MM.1S (cell line): ENCODE measurements around the gene HBQ1.
"Not testable (repeated sequence)": the region's sequence is repeated elsewhere in the genome, so short reads cannot be mapped to it uniquely, and the experiment has no call there.

Experiments
- DNase-seq: peaks from one replicate; pipeline ENCODE4 v3.0.0-alpha.2; 2015
- H2AFZ ChIP-seq: fragments of 300-600 bp; sonication (generic); 2 replicates; pipeline ENCODE4 v1.6.0; 2016; ENCODE audit warnings: antibody characterized with exemption, low read length
- H3F3A ChIP-seq: fragments of 300-600 bp; sonication (generic); 2 replicates; pipeline ENCODE4 v1.6.1; 2016; ENCODE audit warnings: mild to moderate bottlenecking, antibody characterized with exemption, low read length, moderate library complexity, mixed read lengths; ENCODE audit not compliant: insufficient read depth
- H3K27ac ChIP-seq: fragments of 300-600 bp; sonication (generic); 2 replicates; pipeline ENCODE4 v1.5.1; 2016; ENCODE audit warnings: mild to moderate bottlenecking, low read length
- H3K27me3 ChIP-seq: fragments of 300-600 bp; sonication (generic); replicated peaks from 2 replicates; pipeline ENCODE4 v1.6.0; 2016; ENCODE audit warnings: low read length; ENCODE audit not compliant: insufficient read depth
- H3K36me3 ChIP-seq: fragments of 300-600 bp; sonication (generic); replicated peaks from 2 replicates; pipeline ENCODE4 v1.6.1; 2016; ENCODE audit warnings: mild to moderate bottlenecking, low read length, mixed read lengths; ENCODE audit not compliant: insufficient read depth
- H3K4me1 ChIP-seq: fragments of 300-600 bp; sonication (generic); 2 replicates; pipeline ENCODE4 v1.6.1; 2016; ENCODE audit warnings: low read length, mixed read lengths
- H3K4me2 ChIP-seq: fragments of 300-600 bp; sonication (generic); 2 replicates; pipeline ENCODE4 v1.6.0; 2016; ENCODE audit warnings: low read depth, low read length
- H3K4me3 ChIP-seq: fragments of 300-600 bp; sonication (generic); 2 replicates; pipeline ENCODE4 v1.5.1; 2016; ENCODE audit warnings: low read length, mixed read lengths
- H3K79me2 ChIP-seq: fragments of 300-600 bp; sonication (generic); 2 replicates; pipeline ENCODE4 v1.6.1; 2016; ENCODE audit warnings: mixed run types, low read length, mixed read lengths
- H3K9ac ChIP-seq: fragments of 300-600 bp; sonication (generic); 2 replicates; pipeline ENCODE4 v1.6.1; 2016; ENCODE audit warnings: low read length, mixed read lengths
- H3K9me2 ChIP-seq: fragments of 300-600 bp; sonication (generic); replicated peaks from 2 replicates; pipeline ENCODE4 v1.6.1; 2016; ENCODE audit warnings: mild to moderate bottlenecking, low read length, mixed read lengths; ENCODE audit not compliant: insufficient read depth
- H3K9me3 ChIP-seq: fragments of 300-600 bp; sonication (generic); replicated peaks from 2 replicates; pipeline ENCODE4 v1.6.1; 2016; ENCODE audit warnings: mild to moderate bottlenecking, low read length, mixed read lengths; ENCODE audit not compliant: insufficient read depth
- H4K20me1 ChIP-seq: fragments of 300-600 bp; sonication (generic); 2 replicates; pipeline ENCODE4 v1.6.1; 2016; ENCODE audit warnings: mild to moderate bottlenecking, low read length, moderate library complexity, mixed read lengths; ENCODE audit not compliant: insufficient read depth
- EZH2 ChIP-seq: fragments of 300-600 bp; sonication (generic); optimal IDR thresholded peaks from 2 replicates; pipeline ENCODE3; 2017; ENCODE audit warnings: low read depth, mild to moderate bottlenecking, antibody characterized with exemption, low read length, mixed read lengths
- EZH2phosphoT487 ChIP-seq: fragments of 300-600 bp; sonication (generic); IDR thresholded peaks from 2 replicates; pipeline ENCODE4 v1.6.1; 2018; ENCODE audit warnings: antibody characterized with exemption, low read length
- TF ChIP-seq, protein P1 (sequence below): fragments of 300-600 bp; sonication (generic); IDR thresholded peaks from 2 replicates; pipeline ENCODE4 v1.5.1; 2016; ENCODE audit warnings: antibody characterized with exemption, low read length, mixed read lengths

HBQ1 gene

GRCh38 chr16:170788-171187 lies 9.5 kb upstream of the HBQ1 start:
- H4K20me1 ChIP-seq, result no peaks in the 10 kb centered on the region
- no peaks in the 10 kb centered on the region for H3K36me3 ChIP-seq
- no peak overlapping the region for H3K4me2 ChIP-seq

DNA sequence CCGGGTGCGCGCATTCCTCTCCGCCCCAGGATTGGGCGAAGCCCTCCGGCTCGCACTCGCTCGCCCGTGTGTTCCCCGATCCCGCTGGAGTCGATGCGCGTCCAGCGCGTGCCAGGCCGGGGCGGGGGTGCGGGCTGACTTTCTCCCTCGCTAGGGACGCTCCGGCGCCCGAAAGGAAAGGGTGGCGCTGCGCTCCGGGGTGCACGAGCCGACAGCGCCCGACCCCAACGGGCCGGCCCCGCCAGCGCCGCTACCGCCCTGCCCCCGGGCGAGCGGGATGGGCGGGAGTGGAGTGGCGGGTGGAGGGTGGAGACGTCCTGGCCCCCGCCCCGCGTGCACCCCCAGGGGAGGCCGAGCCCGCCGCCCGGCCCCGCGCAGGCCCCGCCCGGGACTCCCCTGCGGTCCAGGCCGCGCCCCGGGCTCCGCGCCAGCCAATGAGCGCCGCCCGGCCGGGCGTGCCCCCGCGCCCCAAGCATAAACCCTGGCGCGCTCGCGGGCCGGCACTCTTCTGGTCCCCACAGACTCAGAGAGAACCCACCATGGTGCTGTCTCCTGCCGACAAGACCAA lies 7.8 kb upstream of the HBQ1 start, which contains the start of gene HBA2:
HBA2 (plus strand) TSS at position 503 of the 568 bp plus-strand sequence; CDS start at position 540, 37 bp downstream.
- not testable (repeated sequence) for H3K79me2 ChIP-seq, H4K20me1 ChIP-seq, H3K9me2 ChIP-seq, DNase-seq, H3K27ac ChIP-seq, H3F3A ChIP-seq, H3K9ac ChIP-seq, H3K9me3 ChIP-seq, H3K4me3 ChIP-seq, H3K4me1 ChIP-seq, H2AFZ ChIP-seq, H3K36me3 ChIP-seq, H3K4me2 ChIP-seq
- peaks cover 22% of the 10 kb centered on the region for H3K27me3 ChIP-seq

More at GRCh38 chr16:170788-171187, 9.5 kb upstream of the HBQ1 start:
- Histone ChIP-seq H3K9me2 (no peaks in the 10 kb centered on the region), H3K27ac (no peak overlapping the region), H2AFZ (no peak overlapping the region), H3F3A (no peaks in the 10 kb centered on the region), H3K4me3 (no peak overlapping the region), H3K4me1 (no peaks in the 10 kb centered on the region), H3K79me2 (no peaks in the 10 kb centered on the region), H3K27me3 (peaks cover 36% of the 10 kb centered on the region), H3K9ac (no peak overlapping the region), H3K9me3 (no peaks in the 10 kb centered on the region)
- no peak for DNase-seq
- TF ChIP-seq EZH2 (no peak), EZH2phosphoT487 (no peak)
- TF ChIP-seq, protein P1, sequence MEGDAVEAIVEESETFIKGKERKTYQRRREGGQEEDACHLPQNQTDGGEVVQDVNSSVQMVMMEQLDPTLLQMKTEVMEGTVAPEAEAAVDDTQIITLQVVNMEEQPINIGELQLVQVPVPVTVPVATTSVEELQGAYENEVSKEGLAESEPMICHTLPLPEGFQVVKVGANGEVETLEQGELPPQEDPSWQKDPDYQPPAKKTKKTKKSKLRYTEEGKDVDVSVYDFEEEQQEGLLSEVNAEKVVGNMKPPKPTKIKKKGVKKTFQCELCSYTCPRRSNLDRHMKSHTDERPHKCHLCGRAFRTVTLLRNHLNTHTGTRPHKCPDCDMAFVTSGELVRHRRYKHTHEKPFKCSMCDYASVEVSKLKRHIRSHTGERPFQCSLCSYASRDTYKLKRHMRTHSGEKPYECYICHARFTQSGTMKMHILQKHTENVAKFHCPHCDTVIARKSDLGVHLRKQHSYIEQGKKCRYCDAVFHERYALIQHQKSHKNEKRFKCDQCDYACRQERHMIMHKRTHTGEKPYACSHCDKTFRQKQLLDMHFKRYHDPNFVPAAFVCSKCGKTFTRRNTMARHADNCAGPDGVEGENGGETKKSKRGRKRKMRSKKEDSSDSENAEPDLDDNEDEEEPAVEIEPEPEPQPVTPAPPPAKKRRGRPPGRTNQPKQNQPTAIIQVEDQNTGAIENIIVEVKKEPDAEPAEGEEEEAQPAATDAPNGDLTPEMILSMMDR, result no peak

- H3K4me3 ChIP-seq, H3K4me2 ChIP-seq, H3K9me3 ChIP-seq, H3K9ac ChIP-seq, H2AFZ ChIP-seq, H3K4me1 ChIP-seq, H3K27ac ChIP-seq, H4K20me1 ChIP-seq, H3K36me3 ChIP-seq, DNase-seq, H3F3A ChIP-seq, H3K79me2 ChIP-seq, H3K9me2 ChIP-seq: not testable (repeated sequence)
- peaks cover 24% of the 10 kb centered on the region for H3K27me3 ChIP-seq
Measured at GRCh38 chr16:173211-173854, 6.9 kb upstream of the HBQ1 start.

- not testable (repeated sequence) for H3K4me3 ChIP-seq, H3K9ac ChIP-seq, H3K79me2 ChIP-seq, H3K27ac ChIP-seq, H3K9me2 ChIP-seq, H3K36me3 ChIP-seq, H2AFZ ChIP-seq, H4K20me1 ChIP-seq, H3K9me3 ChIP-seq, H3K4me2 ChIP-seq, H3F3A ChIP-seq, DNase-seq, H3K4me1 ChIP-seq
- H3K27me3 ChIP-seq, result peaks cover 29% of the 10 kb centered on the region
Measured at GRCh38 chr16:173928-174769, 6.1 kb upstream of the HBQ1 start.
